Amniotic epithelial cell (primary cell): ENCODE data around the gene TRIM71.

ENCODE experiments used
- DNase-seq: peaks from one replicate; pipeline ENCODE4 v3.0.0-alpha.2; 2010; ENCODE audit warnings: low read depth

TRIM71 gene

GRCh38 chr3:32866533-32866932 lies 48.7 kb downstream of the TRIM71 start:
- no peak for DNase-seq

GRCh38 chr3:32867954-32868353 lies 50.2 kb downstream of the TRIM71 start:
- no peak for DNase-seq

DNA sequence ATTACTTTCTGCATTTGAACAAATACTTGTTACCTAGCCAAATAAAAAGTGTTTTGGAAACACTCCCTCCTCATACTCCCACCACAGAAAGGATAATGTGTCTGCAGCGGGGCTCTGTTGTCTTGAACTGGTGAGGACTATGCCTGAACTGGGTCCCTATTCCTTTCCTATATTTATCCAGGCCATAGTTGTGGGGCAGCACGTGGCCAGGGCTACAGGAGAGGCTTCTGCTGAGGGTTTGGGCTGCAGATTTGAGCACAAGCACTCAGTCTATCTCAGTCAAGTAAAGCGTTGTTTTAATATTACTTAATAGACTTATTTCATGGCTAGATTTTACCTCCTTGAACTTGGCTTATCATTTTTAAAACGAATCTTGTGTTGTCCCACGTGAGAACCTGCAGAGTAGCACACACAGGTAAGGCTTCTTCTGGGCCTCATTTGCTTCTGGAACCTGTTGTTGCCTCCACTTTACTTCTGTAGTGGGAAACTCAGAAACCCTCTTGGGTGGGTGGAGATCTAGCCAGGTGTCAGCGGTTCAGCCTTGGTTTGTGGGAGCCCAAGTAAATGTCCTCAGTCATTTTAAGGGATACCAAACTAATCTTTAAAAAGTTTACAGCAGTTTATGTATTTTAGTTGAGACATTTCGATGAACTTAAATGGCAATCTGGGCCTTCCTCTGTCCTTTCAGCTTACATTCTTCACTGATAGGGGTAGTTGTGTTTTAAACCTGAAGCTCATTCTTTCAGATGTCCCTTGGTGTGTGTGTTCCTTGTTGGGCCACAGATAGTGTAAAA lies 51.1 kb downstream of the TRIM71 start:
- no peak for DNase-seq

DNA sequence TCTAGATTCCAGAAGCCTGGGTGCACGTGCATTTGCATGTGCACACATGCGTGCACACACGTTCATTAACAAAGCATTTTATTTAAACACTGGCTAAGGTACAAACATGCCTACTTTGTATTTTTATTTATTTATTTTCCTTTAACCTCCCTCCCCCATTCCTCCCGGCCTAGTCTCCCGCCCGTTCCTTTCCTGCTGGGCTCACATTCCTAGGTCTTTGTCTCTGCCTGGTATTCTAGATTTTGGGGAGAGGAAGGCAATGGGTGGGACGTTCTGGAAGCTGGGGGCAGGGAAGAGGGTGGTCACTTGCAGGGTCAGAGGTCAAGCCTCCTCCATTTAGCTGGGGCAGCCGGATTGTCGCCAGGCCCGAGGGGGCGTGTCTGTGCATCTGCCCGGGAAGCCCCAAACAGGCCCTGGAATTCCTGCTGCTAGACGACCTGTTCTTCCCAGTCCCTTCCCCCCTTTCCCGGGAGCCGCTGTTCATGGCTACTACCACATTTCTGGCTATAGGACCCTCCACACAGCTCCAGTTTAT lies 51.8 kb downstream of the TRIM71 start:
- DNase-seq: no peak

DNA sequence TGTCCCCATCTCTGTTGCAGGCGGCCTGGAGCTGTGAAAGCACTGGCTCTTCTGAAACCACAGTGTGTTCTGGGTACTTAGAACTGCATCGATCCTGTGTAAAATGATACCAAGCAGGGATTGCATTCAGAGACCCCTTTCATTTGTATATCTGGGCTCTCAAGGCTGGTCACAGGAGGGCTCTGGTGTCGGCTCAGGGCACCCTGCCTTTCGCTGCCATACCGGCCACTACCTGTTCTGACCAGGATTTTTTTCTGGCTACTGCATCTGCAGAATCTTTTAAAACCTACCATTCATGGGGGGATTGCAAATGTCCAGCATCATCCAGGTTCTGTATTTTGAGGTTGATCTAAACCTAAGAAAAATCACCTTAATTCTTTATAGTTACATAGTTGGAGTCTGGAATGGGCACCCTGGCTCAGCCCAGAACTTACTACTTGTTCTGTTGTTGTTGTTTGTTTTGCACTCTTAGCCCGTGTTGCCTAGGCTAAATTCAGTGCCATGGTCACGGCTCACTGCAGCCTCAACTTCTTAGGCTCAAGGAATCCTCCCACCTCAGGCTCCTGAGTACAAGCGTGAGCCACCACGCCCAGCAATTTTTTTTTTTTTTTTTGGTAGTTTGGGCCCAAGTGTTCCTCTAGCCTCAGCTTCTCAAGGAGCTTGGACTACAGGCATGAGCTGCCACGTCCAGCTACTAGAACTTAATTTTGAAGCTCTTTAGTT lies 52.7 kb downstream of the TRIM71 start:
- DNase-seq: no peak

DNA sequence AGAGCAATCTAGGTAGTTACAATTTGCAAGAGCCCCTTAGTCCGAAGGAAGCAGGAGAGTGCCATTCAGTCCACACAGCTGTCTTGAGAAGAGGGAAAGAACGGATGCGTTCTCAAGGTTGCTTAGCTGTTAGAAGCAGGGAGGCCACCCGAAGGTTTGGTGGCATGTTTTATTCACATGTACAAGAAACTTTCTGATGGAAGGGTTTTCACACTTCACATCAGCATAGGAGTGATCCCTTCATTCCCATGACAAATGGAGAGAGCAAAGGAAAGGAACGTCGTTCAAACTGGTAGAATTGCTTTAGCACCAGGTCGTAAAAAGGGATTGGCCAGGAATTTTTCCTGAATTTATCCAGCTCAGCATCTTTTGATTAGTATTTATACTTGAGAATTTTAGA lies 53.5 kb downstream of the TRIM71 start:
- no peak for DNase-seq

GRCh38 chr3:32872487-32873382 lies 54.9 kb downstream of the TRIM71 start:
- DNase-seq: peak; percentile 9

GRCh38 chr3:32873531-32874130 lies 55.8 kb downstream of the TRIM71 start:
- no peak for DNase-seq

DNA sequence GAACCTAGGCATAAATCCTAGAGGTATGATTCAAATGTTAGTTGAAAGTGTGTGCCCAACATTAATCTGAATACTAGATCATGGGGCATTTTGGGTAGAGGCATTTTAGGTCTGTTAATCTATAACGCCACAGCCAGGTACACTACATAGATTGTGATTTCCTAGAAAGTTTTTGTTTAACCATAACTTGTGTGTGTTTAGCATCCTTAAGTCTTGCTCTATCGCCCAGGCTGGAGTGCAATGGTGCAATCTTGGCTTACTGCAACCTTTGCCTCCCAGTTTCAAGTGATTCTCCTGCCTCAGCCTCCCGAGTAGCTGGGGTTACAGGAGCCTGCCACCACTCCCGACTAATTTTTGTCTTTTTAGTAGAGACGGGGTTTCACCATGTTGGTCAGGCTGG lies 59.1 kb downstream of the TRIM71 start:
- no peak for DNase-seq

GRCh38 chr3:32877598-32877997 lies 59.8 kb downstream of the TRIM71 start:
- DNase-seq: no peak

DNA sequence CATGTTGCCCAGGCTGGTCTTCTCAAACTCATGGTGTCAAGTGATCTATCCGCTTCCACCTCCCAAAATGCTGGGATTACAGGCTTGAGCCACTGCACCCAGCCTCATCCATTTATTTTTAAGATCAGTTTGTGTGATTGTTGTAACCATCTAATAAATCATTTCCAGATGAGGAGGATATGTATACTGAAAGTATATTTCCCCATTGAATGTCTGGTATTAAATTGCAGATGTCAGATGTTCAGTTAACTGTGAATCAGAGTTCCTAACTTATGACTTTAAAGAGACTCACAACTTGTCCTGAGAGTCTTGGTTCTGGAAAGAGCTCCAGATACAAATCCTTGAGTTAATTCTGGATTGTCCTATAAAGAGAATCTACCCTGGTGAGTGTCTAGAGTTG lies 62.4 kb downstream of the TRIM71 start:
- no peak for DNase-seq

GRCh38 chr3:32881624-32882023 lies 63.8 kb downstream of the TRIM71 start:
- no peak for DNase-seq

GRCh38 chr3:32882189-32882588 lies 64.4 kb downstream of the TRIM71 start:
- no peak for DNase-seq

DNA sequence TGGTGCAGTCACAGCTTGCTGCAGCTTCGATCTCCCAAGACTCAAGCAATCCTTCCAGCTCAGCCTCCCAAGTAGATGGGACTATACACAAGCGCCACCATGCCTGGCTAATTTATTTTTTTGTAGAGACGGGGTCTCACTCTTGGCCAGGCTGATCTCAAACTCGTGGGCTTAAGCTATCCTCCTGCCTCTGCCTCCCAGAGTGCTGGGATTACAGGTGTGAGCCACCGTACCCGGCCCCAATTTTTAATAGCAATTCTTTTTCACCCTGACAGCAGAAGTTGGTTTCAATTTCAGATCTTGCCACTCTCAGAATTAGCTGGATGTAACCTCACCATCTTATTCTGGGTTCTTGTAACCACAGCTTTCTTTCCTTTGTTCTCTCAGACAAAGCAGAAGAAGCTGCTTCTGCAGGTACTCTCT lies 64.8 kb downstream of the TRIM71 start:
- no peak for DNase-seq

DNA sequence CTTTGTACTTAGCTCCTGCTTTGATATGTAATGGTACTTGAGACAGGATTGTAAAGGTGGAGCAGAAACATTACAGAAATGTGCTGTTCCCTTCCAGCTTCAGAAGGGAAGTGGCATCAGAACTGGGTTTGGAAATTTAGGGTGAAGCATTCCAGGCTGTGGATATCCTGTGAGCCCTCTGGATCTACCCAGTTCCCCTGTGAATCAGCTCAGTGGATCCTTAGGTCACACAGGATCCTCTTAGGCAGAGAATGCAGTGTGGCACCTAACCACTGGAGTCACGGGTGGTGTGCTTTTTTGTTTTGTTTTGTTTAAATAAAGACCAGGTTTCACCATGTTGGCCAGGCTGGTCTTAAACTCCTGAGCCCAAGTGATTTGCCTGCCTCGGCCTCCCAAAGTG lies 66.0 kb downstream of the TRIM71 start:
- no peak for DNase-seq

DNA sequence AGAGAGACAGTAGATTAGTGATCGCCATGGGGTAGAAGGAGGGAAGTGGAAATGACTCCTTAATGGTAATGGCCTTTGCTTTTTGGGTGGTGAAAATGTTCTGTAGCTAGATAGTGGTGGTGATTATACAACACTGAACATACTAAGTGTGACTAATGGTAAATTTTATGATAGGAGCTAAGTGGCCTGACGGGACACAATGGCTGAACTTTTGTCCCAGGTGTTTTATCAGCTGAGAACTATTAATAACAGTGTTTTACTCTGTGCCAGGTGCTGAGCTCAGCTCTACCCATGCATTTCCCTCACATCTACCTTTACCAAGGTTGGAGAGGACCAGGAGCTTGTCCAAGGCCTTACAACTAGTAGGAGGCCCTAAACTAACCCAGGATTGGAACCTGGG lies 66.8 kb downstream of the TRIM71 start:
- no peak for DNase-seq

GRCh38 chr3:32885283-32885901 lies 67.6 kb downstream of the TRIM71 start:
- DNase-seq: no peak

- no peak for DNase-seq
Observed at GRCh38 chr3:32886296-32886695, 68.5 kb downstream of the TRIM71 start.

DNA sequence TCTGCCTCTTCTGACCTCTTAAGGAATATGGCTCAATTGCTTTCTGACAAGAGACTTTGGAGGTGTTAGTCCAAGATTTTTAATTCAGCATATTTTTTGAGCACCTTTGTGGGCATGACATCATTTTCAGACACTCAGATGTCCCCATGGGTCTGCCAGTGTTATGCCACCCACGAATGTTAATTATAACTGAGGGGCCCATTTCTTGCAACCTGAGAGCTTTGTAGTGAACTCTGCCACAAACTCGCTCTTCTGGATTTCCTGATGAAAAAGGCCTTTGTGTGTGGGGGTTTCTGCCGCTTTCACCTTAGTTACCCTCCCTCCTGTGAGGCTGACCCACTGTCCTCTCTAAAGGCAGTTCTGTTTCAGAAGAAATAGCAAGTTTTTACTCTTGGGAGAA lies 69.1 kb downstream of the TRIM71 start:
- DNase-seq: no peak

- no peak for DNase-seq
Observed at GRCh38 chr3:32888739-32889138, 70.9 kb downstream of the TRIM71 start.
